IPS DF 4.7 (cell line): ENCODE measurements around the gene PTPRS.
A peak's percentile ranks its signal among the peaks of the same experiment; 100 is the strongest.
"Not testable (repeated sequence)": the region's sequence is repeated elsewhere in the genome, so short reads cannot be mapped to it uniquely, and the experiment has no call there.

Experiments used
- DNase-seq: peaks from one replicate; pipeline ENCODE4 v3.0.0-alpha.2; 2013; ENCODE audit warnings: low spot score; ENCODE audit errors: extremely low read depth

PTPRS gene

DNA sequence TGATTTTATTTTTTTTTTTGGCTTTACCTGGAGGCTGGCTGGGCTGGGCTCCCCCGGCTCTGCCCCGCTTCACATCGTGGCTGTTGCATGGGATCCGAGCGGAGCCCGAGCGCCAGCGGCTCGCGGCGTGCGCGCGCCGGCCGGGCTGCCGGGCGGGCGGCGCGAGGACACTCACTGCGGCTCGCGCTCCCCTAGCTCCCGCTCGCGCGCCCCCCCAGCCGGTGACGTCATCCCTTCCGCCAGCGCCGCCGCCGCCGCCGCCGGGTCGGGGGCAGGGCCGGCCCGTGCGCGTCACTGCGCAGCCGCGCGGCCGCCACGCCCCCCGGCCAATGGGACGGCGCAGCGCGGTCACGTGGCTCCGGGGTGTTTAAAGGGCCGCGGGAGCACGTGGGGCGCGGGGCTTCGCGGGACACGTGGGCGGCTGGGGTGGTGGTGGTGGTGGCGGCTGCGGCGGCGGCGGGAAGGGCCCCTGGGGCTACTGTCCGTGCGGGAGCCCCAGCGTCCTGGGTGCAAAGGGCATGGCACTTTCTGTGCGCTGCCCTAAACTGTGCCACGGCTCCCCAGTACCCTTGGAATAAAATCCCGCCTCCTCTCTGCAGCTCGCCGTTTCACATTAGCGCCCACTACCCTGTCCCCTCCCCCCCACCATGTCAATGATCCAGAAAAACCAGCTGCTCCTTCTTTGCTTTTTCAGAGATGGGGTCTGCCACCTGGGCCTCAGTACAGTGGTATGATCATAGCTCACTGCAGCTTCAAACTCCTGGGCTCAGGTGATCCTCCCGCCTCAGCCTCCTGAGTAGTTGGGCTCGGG, at the start of gene PTPRS:
TSS of gene PTPRS (minus strand) at position 176 of the 811 bp plus-strand sequence. CDS start 54,672 bp downstream, outside the sequence.
- no peak for DNase-seq

DNA sequence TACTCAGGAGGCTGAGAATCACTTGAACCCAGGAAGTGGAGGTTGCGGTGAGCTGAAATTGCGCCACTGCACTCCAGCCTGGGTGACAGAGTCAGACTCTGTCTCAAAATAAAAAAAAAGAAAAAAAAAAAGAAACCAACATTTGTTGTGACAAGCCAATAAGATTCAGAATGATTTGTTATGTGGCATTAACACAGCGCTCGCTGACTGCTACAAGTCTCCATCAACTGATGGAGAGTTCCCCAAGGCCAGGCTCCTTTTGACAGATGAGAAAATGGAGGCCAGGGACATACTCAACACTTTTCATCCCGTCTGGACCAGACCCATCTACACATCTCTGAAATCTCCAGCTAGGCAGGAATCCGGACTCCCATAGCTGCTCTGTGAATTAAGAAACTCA, 48.7 kb upstream of the PTPRS start:
- DNase-seq = no peak

DNA sequence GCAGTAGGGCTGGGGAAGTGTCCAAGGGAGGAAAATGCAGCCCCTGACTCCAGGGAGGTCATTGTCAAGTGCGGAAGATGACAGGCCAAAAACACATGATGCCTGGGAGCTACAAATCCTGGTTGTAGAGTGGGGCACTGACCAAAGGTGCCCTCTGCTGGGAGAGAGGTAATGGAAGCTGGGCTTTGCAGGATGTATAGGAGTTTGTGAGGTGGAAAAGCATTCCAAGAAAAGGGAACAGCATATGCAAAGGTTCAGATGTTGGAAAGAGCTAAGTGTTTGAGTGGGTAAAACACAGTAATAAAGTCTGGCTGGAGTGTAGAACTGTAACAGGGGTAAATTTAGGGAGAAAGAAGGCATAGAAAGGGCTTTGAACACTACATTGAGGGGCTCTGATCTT, 46.9 kb upstream of the PTPRS start:
- no peak for DNase-seq

DNA sequence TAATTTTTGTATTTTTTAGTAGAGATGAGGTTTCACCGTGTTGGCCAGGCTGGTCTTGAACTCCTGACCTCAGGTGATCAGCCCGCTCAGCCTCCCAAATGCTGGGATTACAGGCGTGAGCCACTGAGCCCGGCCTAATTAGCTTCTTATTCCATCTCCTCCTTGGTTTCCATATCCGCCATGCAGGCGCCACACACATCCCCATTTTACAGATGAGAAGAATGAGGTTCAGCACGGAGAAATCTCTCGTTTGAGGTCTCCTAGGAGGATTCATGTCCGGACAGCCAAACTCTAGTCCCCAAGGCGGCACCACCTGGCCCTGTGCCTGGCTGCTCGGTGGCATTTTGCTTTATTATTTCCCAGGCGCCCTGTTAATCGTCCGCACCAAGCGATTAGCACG, 46.2 kb upstream of the PTPRS start:
- DNase-seq = no peak

DNA sequence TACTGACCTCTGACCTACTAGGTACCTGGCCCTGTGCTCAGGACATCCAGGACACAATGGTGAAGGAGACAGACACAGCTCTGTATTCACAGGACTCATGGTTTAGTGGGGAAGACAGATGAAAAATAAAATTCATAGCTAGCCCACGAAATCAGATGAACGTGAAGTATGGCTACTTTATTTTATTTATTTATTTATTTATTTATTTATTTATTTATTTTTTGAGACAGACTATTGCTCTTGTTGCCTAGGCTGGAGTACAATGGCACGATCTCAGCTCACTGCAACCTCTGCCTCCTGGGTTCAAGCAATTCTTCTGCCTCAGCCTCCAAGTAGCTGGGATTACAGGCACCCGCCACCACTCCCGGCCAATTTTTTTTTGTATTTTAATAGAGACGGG, 40.6 kb upstream of the PTPRS start:
- not testable (repeated sequence) for DNase-seq

DNA sequence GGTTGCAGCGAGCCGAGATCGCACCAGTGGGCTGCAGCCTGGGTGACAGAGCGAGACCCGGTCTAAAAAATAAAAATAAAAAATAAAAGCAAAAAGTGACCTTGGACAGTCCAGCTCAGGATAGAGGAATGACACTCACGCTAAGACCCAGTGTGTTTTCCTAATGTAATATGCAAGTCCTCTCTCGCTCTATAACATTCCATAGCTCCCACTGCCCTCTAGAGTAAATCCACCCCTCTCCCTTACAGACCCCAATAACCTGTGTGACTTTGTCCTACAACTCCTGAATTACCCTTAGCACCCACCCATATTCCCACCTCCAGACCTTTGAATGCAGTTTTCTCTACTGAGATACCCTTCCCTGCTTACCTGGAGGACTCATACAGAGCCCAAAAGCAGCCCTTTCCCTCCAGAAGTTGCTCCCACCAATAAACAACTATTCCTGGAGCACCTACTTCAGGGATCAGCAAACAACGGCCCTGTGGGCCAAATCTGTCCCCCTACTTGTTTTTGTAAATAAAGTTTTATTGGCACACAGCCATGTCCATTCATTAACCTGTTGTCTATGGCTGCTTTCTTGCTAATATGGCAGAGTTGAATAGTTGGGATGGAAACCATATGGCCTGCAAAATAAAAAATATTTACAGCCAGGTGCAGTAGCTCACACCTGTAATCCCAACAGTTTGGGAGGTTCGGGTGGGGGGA, 39.8 kb upstream of the PTPRS start:
- DNase-seq = no peak

DNA sequence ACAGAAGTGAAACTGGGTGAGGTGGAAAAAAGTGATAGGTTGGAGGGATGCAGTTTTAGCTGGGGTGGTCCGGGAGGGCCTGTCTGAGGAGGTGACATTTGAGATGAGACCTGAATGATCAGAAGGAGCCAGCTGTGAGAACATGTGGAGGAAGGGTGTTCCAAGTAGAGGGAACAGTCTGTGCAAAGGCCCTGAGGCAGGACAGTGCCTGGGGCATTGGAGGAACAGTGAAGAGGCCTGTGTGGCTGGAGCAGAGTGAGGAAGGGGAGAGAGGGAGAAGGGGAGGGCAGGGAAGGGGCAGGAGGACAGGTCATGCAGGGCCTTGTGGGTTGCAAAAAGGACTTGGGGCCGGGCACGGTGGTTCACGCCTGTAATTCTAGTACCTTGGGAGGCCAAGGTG, 36.3 kb upstream of the PTPRS start:
- no peak for DNase-seq

DNA sequence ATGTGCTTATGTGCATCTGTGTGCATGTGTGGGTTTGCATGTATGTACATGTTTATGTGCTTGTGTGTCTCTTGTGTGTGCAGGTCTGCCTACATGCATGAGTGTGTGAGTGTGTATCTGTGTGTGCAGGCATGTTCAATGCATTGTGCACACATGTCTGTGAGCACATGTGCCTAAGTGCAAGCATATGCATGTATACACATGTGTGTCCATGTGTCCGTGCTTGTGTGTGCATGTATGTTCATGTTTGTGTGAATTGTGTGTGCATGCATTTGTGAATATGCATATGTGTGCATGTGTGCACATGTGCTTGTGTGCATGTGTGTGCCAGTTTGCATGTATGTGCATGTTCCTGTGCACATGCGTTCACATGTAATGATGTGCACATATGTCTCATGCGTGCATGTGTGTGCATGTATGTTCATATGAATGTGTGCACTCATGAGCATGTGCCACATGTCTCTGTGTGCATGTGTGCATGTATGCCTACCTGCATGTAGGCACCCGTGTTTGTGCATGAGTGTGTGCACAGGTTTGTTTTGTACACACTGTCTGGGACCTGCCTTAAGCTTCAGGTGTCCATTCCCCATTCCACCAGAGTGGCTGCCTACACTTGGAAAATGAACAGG, 32.1 kb upstream of the PTPRS start:
- no peak for DNase-seq

DNA sequence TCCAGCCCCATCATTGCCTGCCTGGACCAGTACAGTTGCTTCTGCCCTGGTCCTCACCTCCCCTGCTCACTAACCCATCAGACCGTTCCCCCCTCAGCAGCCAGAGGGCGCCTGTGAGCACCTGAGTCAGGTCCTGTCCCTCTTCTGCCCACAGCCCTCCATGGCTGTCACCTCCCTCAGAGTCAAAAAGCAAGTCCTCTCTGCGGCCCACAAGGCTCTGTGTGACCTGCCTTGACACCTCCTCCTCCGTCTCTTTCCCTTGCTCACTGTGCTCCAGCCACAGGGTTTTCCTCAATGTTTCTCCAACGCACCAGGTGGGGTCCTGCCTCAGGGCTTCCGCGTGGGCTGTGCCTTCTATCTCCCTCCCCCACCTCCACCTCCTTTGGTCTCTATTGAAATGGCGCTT, 29.4 kb upstream of the PTPRS start:
- peak; percentile 36 for DNase-seq

DNA sequence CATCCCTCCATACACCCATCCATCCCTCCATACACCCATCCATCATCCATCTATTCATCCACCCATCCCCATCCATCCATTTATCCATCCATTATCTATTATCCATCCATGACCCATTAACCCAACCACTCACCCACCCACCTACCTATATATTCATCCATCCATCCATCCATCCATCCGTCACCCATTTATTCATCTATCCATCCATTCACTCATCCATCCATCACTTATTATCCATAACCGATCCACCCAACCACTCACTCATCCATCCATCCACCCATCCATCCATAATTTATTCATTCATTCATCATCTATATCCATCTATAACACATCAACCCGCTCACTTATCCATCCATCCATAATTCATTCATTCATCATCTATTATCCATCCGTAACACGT, 28.7 kb upstream of the PTPRS start:
- no peak for DNase-seq

DNA sequence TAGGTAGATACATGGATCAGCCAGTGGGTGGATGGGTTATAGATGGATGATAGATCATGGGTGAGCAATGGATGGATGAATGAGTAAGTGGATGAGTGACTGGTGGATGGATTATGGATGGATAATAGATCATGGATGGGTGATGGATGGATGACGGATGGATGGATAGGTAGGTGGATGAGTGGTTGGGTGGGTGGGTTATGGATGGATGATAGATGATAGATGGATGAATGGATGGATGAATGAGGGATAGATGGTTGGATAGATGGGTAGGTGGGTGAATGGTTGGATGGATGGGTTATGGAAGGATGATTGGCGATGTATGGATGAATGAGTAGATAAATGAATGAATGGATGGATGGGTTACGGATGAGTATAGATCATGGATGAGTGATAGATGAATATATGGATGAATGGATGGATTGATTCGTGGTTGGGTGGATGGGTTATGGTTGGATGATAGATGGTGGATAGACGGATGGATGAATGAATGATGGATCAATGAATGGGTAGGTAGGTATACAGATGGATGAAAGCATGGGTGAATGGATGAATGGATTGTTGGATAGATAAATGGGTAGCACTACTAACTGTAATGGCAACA, 27.0 kb upstream of the PTPRS start:
- no peak for DNase-seq

DNA sequence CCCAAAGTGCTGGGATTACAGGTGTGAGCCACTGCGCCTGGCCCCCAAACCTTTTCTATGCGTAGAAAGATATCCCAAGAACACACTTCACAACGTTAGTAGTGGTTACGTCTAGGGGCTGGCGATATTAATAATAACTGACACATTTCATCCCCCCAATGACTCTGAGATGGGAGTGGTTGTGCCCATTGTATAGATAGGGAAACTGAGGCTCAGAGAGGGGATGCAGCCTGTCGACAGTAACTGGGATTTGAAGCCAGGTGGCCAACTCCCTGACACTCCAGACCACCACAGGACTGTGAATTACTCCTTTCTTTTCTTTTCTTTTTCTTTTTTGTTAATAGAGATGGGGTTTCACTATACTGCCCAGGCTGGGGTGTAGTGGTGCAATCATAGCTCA, 25.3 kb upstream of the PTPRS start:
- no peak for DNase-seq

DNA sequence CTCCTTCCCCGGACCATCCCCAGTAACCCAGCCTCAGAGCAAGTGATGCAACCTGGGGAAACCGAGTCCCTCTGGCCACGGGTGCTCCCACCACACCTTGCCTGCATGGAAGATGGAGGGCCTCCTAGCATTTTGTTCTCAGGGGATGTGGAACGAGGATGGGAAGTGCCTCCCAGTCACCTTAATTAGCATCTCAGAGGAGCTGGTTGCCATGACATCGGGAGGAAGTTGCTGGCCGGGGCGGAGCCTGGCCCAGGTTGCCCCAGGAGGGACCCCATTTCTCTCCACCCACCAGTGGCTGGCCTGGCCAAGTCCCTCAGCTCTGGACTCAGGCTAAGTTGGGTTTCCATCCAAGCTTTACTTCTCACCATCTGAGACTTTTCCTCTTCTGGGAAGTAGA, 24.1 kb upstream of the PTPRS start:
- no peak for DNase-seq

DNA sequence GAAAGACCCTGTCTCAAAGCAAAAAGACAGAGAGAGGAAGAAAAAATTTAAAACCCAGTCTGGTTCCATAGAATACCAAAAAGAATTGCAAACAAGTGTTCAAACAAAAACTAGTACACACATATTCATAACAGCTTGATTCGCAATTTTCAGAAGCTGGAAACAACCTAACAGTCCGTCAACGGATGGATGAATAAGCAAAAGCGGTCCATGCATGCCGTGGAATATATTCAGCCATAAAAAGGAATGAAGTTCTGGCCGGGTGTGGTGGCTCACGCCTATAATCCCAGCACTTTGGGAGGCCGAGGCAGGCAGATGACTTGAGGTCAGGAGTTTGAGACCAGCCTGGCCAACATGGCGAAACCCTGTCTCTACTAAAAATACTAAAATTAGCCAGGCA, 21.2 kb upstream of the PTPRS start:
- DNase-seq = not testable (repeated sequence)

DNA sequence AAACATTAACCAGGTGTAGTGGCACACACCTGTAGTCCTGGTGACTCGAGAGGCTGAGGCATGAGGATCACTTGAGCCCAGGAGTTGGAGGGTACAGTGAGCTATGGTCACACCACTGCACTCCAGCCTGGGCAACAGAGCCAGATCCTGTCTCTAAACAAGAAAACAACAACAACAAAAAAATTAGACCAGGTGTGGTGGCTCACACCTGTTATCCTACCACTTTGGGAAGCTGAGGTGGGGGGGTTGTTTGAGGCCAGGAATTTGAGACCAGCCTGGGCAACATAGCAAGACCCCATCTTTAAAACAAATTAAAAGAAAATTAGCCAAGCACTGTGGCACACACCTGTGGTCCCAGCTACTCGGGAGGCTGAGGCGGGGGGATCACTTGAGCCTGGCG, 20.8 kb upstream of the PTPRS start:
- DNase-seq = no peak

DNA sequence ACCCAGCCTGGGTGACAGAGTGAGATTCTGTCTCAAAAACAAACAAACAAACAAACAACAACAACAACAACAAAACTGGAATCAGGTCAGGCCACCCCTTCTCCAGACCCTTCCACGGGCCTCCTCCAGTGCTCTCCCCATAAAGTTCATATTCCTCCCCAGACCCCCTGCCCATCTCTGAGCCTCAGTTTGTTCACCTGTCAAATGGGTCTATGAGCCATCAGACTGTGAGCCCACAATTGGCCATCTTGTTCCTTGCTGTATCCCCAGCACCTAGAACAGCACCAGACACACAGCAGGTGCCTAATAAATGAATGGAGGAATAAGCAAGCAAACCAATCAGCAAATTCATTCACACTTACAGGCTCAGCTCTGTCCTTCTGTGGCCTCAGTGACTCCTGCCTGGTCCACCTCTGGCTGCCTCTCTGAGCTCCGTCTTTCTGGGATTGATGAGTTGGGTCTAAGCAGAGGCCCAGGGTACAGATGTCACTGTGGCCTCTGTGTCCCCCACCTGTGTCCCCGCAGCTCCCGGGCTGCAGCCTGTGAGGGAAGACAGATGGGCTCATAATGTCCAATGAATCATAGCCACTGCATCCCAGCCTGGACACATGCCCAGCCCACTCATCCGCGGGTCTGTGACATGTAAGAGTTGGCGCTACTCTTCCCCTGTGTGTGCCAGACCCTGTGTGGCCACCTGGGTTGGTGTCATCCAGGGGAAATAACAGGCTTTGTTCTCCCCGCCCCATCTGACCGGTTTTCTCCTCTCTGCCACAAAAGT, 19.6 kb upstream of the PTPRS start:
- DNase-seq = no peak

DNA sequence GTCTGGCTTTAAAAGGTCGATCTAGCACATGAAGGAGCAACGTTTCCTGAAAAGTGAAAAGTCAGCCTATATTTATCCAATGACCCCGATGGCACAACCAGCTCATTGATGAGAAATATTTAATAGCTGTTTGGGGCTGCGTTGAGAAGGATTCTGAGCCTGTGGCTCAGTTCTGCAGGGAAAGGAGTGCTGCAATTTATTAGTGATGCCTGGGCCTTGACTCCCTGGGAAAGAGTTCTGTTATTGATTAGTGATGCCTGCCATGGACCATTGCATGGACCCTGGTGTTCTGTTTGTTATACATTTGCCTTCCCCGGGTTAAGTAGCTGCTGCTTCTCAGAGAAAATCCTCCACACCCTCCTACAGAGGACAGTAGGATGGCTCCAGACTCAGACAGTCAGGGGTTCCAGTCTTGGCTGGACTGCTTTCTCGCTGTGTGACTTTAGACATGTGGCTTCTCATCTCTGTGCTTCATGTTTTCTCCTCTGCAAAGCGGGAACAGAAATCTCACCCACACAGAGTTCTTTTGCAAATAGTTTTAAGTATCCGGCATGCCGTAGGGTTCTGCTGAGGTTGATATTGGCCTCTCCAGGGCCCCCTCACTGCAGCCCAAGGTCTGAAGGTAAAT, 17.7 kb upstream of the PTPRS start:
- no peak for DNase-seq

DNA sequence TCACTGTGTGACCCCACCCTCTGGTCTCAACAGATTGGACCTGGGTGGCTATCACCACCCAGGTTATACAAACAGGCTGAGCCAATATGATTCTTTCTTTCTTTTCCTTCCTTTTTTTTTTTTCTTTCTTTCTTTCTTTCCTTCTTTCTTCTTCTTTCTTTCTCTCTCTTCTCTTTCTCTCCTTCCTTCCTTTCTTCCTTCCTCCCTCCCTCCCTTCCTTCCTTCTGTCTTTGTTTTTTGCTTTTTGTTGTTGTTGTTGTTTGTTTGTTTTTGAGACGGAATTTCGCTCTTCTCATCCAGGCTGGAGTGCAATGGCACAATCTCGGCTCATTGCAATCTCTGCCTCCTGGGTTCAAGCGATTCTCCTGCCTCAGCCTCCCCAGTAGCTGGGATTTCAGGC, 17.0 kb upstream of the PTPRS start:
- DNase-seq = no peak

DNA sequence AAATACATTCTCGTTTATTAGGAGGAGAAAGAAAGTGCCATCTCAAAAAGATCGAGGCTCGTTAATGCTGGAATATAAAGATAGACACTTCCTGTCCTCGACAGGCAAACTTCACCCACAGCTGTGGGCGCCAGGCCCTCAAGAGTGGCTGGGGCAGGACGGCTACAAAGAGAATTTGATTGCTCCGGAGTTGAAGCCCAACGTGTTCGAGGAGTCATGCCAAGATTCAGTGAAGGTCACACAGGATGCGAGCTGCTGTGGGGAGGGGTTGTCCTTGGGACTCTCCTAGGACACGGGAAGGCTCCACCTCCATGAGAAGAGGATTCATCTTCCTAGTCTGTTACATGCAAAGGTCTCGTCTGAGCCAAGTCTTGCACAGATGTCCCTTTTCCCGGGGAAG, 16.3 kb upstream of the PTPRS start:
- DNase-seq = no peak

DNA sequence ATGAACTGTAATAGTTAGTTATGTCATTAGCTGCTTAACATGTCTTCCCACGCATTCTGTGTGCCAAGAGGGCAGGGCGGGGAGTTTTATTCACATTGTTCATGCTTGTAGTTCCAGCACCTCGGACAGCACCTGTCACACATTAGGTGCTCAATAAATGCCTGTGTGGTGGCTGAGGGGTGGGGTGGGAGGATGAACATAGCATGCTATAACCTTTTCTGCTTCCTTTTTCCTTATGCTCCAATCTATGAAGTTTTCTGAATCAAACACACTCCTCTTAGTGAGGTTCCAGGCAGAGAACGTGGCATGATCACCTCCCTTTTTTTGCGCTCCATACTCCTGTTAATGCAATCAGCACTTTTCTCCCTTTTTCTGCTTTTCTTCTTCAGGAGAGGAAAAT, 15.8 kb upstream of the PTPRS start:
- DNase-seq = no peak

DNA sequence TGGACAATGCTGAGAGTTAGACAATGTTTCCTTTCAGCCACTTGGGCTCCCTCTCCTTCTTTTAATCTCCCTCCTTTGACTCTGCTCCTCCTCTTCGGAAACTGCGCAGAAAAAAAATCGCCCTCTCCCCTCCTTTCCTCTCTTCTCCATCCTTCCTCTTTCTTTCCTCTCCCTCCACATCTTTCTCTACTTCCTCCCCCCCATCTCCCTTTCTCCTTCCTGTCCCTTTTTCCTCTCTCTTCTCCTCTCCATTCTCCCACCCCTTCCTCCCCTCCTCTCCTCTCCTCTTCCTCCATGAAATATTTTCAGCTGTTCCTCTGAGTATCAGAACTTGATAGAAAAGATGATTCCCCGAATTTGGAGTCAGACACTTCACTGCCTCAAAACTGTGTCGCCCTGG, 15.1 kb upstream of the PTPRS start:
- DNase-seq = no peak
